ENCODE results near the gene STK38L. TPM values are rescaled to one million over a fixed set of nuclear protein-coding genes. Genes with fewer than 3 reads are reported as not detected.

Gene STK38L
- total and polyA plus RNA-seq, 9 of the 15 experiments (the other 6 are each of a cell fraction or from before 2014, with no cell fraction given): 2.6 to 10.7 (median 6.9) TPM

GRCh38 chr12:27237790-27238771 is 6.0 kb upstream of the STK38L start:
- H3K9ac ChIP-seq (ENCODE audit: insufficient read depth in 1 of 2, low read depth in 2 of 2, low read length in 2 of 2): no peak overlapping the region
- H3K9me3 ChIP-seq (replicated peaks; ENCODE audit: control insufficient read depth, insufficient read depth, low read depth, low read length): no peaks in the 10 kb centered on the region
- no peaks in the 10 kb centered on the region for H4K20me1 ChIP-seq (replicated peaks; ENCODE audit: control insufficient read depth, insufficient read depth, low read length)
- H3K27ac ChIP-seq (ENCODE audit: extremely low read depth, low read depth, low read length): no peak overlapping the region
- ChIA-PET POLR2A (interaction anchor here (1.6 kb wide), 1 partner anchor 9 kb away, joined by 4 read pairs; no protein-coding TSS in a partner anchor), CTCF (ENCODE audit: low intra/inter-chr PET ratio) (no interaction called here)
- H3K4me1 ChIP-seq (replicated peaks in 1 of 2; ENCODE audit: control insufficient read depth in 2 of 2, insufficient read depth in 2 of 2, low read length in 2 of 2): no peaks in the 10 kb centered on the region
- in situ Hi-C loops (cut with MboI): no loop called here
- H3K36me3 ChIP-seq (ENCODE audit: control insufficient read depth, insufficient read depth, low read length): no peaks in the 10 kb centered on the region
- no peak for FAIRE-seq
- 3% methylated on average over 6 of the region's 6 CpGs for WGBS (ENCODE audit: insufficient coverage, low coverage, missing lambda C conversion rate)
- no peaks in the 10 kb centered on the region; a peak in 1 of 5 replicates for H3K27me3 ChIP-seq (ENCODE audit: control insufficient read depth in 2 of 2, insufficient read depth in 2 of 2, low read length in 2 of 2)
- intact Hi-C loops (cut with micrococcal nuclease): no loop called here
- peak; percentile 55; the same call in 1 of the 2 replicates for TF ChIP-seq ETV1 (tag; conservative IDR thresholded peaks at IDR 0.05; ENCODE audit: low read depth)
- no peak for TF ChIP-seq HMG20B (CRISPR knock-in tag; IDR thresholded peaks at IDR 0.05)
- TF ChIP-seq TAL1 (IDR thresholded peaks at IDR 0.05): no peak
- no peak for TF ChIP-seq DPF2 (IDR thresholded peaks at IDR 0.05)
- TF ChIP-seq FOXJ2 (tag; IDR thresholded peaks at IDR 0.05): peak; percentile 98
- no peak for TF ChIP-seq ZFP1 (CRISPR knock-in tag; IDR thresholded peaks at IDR 0.05)
- peak; percentile 56 for TF ChIP-seq RFX1 (IDR thresholded peaks at IDR 0.05)
- no peak for TF ChIP-seq ZNF699 (CRISPR knock-in tag; IDR thresholded peaks at IDR 0.05; ENCODE audit: insufficient replicate concordance)
- no peak for TF ChIP-seq FOXK1 (CRISPR knock-in tag; IDR thresholded peaks at IDR 0.05; ENCODE audit: borderline replicate concordance)
- TF ChIP-seq ZC3H8 (IDR thresholded peaks at IDR 0.05): no peak
- peak; percentile 78 for TF ChIP-seq HMBOX1 (IDR thresholded peaks at IDR 0.05)
- peak; percentile 32; the same call in 1 of the 2 replicates for TF ChIP-seq FOXJ3 (CRISPR knock-in tag; IDR thresholded peaks at IDR 0.05)
- no peak for TF ChIP-seq POLR2G (IDR thresholded peaks at IDR 0.05; ENCODE audit: low read depth, low read length)
- no peak for TF ChIP-seq ZNF586 (CRISPR knock-in tag; conservative IDR thresholded peaks at IDR 0.05)
- TF ChIP-seq ZBTB9 (CRISPR knock-in tag; IDR thresholded peaks at IDR 0.05): no peak
- TF ChIP-seq RBM25 (IDR thresholded peaks at IDR 0.05; ENCODE audit: low read depth, low read length, severe bottlenecking): peak; percentile 79
- H2AFZ ChIP-seq (ENCODE audit: low read depth, low read length): no peak overlapping the region
- no peak for DNase-seq (ENCODE audit: extremely low read depth in 1 of 4, low spot score in 3 of 4)
- peak; percentile 38; the same call in 2 of the 3 replicates for ATAC-seq
- no TSS peak for BruUV-seq (replicated peaks)
- H3K4me2 ChIP-seq (ENCODE audit: insufficient read depth, low read length): no peak overlapping the region
- no peaks in the 10 kb centered on the region for H3K9me1 ChIP-seq (ENCODE audit: control insufficient read depth, insufficient read depth, low read length)
- no peaks in the 10 kb centered on the region for H3K79me2 ChIP-seq (ENCODE audit: control insufficient read depth, insufficient read depth, low read length)
- H3K4me3 ChIP-seq: no peak overlapping the region

Data from K562 (cell line).